ENCODE data around the gene SH2D1B.

SH2D1B gene

GRCh38 chr1:162373541-162374260 lies 38.2 kb downstream of the SH2D1B start:
- FAIRE-seq = no peak
- TF ChIP-seq POU2F2 (IDR thresholded peaks at IDR 0.05; ENCODE audit: low read depth, low read length) = no peak
- TF ChIP-seq POLR2A (IDR thresholded peaks at IDR 0.05; ENCODE audit: low read depth, low read length) = no peak
- TF ChIP-seq TAF1 (IDR thresholded peaks at IDR 0.05; ENCODE audit: low read depth, low read length) = no peak
- no peak for TF ChIP-seq PAX5 (IDR thresholded peaks at IDR 0.05; ENCODE audit: insufficient read depth, low read length, severe bottlenecking)
- no peak for TF ChIP-seq SPI1 (IDR thresholded peaks at IDR 0.05; ENCODE audit: low read depth, low read length)
- no peak for TF ChIP-seq POLR2AphosphoS5 (IDR thresholded peaks at IDR 0.05; ENCODE audit: low read depth, low read length)
- no peak for DNase-seq (ENCODE audit: insufficient read length, low spot score)

- DNase-seq (ENCODE audit: insufficient read length, low spot score) (no peak), FAIRE-seq (no peak)
- no peak for TF ChIP-seq POLR2AphosphoS5 (IDR thresholded peaks at IDR 0.05; ENCODE audit: low read depth, low read length)
- no peak for TF ChIP-seq POLR2A (IDR thresholded peaks at IDR 0.05; ENCODE audit: low read depth, low read length)
Measured at GRCh38 chr1:162373072-162373427, 38.9 kb downstream of the SH2D1B start.

DNA sequence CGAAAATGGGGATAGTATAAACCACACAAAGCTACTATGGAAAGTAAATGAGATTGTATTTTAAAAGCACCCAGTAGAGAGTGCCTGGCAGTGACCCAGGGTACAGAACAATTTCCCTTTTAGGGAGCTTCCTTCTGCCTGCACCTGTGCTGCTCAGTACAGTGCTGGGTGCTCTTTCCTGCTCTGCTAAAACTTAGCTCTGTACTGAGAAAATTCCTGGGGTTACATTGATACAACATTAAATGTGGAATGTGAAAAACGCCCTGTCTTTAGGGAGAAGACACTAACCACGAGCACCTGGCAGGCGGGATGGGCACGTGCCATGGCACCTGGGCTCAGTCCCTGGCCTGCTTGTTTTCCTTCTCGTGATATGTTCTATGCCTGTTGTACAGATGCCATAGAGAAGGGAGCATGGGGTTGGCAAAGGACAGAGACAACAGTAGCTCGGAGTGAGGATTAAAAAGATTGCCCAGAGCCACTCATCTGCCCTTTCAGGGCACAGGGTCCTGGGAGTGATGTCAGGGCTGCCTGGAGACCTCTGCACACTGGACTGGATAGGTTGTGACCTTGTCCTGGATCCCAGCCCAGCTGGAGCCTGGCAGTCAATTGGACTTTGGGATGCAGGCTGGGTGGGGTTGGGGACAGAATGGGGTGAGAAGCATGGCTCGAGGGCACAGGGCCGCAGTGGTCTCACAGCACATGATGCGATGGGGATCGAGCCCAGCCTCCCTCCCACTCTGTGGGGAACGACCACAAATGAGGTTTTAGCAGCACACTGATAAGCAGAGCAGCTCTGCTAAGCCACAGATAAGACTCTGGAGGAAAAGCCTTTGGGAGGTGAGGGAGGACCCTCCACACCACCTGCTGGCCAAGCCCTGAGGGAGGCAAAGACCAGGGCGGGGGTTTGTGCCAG lies 39.5 kb downstream of the SH2D1B start:
- TF ChIP-seq POLR2AphosphoS5 (IDR thresholded peaks at IDR 0.05; ENCODE audit: low read depth, low read length) (no peak), POLR2A (IDR thresholded peaks at IDR 0.05; ENCODE audit: low read depth, low read length) (no peak), POU2F2 (IDR thresholded peaks at IDR 0.05; ENCODE audit: low read depth, low read length) (no peak), PAX5 (IDR thresholded peaks at IDR 0.05; ENCODE audit: insufficient read depth, low read length, severe bottlenecking) (no peak), TAF1 (IDR thresholded peaks at IDR 0.05; ENCODE audit: low read depth, low read length) (no peak), SPI1 (IDR thresholded peaks at IDR 0.05; ENCODE audit: low read depth, low read length) (no peak)
- DNase-seq (ENCODE audit: insufficient read length, low spot score) (no peak), FAIRE-seq (no peak)

- no peak for FAIRE-seq
Measured at GRCh38 chr1:162371611-162372010, 40.3 kb downstream of the SH2D1B start.

GRCh38 chr1:162370721-162371120 lies 41.2 kb downstream of the SH2D1B start:
- DNase-seq (ENCODE audit: insufficient read length, low spot score) = no peak
- TF ChIP-seq SPI1 (IDR thresholded peaks at IDR 0.05; ENCODE audit: low read depth, low read length) (no peak), POU2F2 (IDR thresholded peaks at IDR 0.05; ENCODE audit: low read depth, low read length) (no peak), TAF1 (IDR thresholded peaks at IDR 0.05; ENCODE audit: low read depth, low read length) (no peak), PAX5 (IDR thresholded peaks at IDR 0.05; ENCODE audit: insufficient read depth, low read length, severe bottlenecking) (no peak), POLR2A (IDR thresholded peaks at IDR 0.05; ENCODE audit: low read depth, low read length) (no peak), POLR2AphosphoS5 (IDR thresholded peaks at IDR 0.05; ENCODE audit: low read depth, low read length) (no peak)
- no peak for FAIRE-seq

More at GRCh38 chr1:162371611-162372010, 40.3 kb downstream of the SH2D1B start:
- no peak for DNase-seq (ENCODE audit: insufficient read length, low spot score)
- TF ChIP-seq POLR2AphosphoS5 (IDR thresholded peaks at IDR 0.05; ENCODE audit: low read depth, low read length) = no peak
- TF ChIP-seq PAX5 (IDR thresholded peaks at IDR 0.05; ENCODE audit: insufficient read depth, low read length, severe bottlenecking) = no peak

- DNase-seq (ENCODE audit: insufficient read length, low spot score) (no peak), FAIRE-seq (no peak)
- no peak for TF ChIP-seq POU2F2 (IDR thresholded peaks at IDR 0.05; ENCODE audit: low read depth, low read length)
- TF ChIP-seq POLR2A (IDR thresholded peaks at IDR 0.05; ENCODE audit: low read depth, low read length) = no peak
- TF ChIP-seq SPI1 (IDR thresholded peaks at IDR 0.05; ENCODE audit: low read depth, low read length) = no peak
- TF ChIP-seq POLR2AphosphoS5 (IDR thresholded peaks at IDR 0.05; ENCODE audit: low read depth, low read length) = no peak
- TF ChIP-seq PAX5 (IDR thresholded peaks at IDR 0.05; ENCODE audit: insufficient read depth, low read length, severe bottlenecking) = no peak
- TF ChIP-seq TAF1 (IDR thresholded peaks at IDR 0.05; ENCODE audit: low read depth, low read length) = no peak
Measured at GRCh38 chr1:162370161-162370560, 41.8 kb downstream of the SH2D1B start.

- FAIRE-seq = no peak
- no peak for TF ChIP-seq POLR2A (IDR thresholded peaks at IDR 0.05; ENCODE audit: low read depth, low read length)
- TF ChIP-seq PAX5 (IDR thresholded peaks at IDR 0.05; ENCODE audit: insufficient read depth, low read length, severe bottlenecking) = no peak
- no peak for DNase-seq (ENCODE audit: insufficient read length, low spot score)
Measured at GRCh38 chr1:162369571-162369970, 42.4 kb downstream of the SH2D1B start.

DNA sequence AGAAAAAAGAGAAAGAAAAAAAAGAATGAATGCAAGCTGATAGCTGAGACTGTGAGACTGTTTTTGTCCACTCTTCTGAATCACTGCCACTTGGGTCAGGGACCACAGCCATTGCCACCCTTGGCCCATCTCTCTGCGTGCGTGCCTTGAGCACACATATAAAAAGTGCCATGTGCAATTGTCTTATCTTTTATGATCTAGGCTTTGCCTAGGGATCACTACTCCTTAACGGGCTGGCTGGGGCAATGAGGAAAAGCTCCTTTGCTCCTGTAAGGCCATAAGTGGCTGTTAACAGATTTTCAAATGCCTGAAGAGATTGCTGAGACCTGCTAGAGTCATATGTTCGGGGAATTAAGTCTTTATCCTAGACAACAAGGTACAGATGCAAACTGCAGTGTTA lies 43.5 kb downstream of the SH2D1B start:
- DNase-seq (ENCODE audit: insufficient read length, low spot score) (no peak), FAIRE-seq (no peak)
- TF ChIP-seq POU2F2 (IDR thresholded peaks at IDR 0.05; ENCODE audit: low read depth, low read length) = no peak
- no peak for TF ChIP-seq PAX5 (IDR thresholded peaks at IDR 0.05; ENCODE audit: insufficient read depth, low read length, severe bottlenecking)
- TF ChIP-seq POLR2AphosphoS5 (IDR thresholded peaks at IDR 0.05; ENCODE audit: low read depth, low read length) = no peak
- no peak for TF ChIP-seq POLR2A (IDR thresholded peaks at IDR 0.05; ENCODE audit: low read depth, low read length)
- no peak for TF ChIP-seq TAF1 (IDR thresholded peaks at IDR 0.05; ENCODE audit: low read depth, low read length)
- TF ChIP-seq SPI1 (IDR thresholded peaks at IDR 0.05; ENCODE audit: low read depth, low read length) = no peak

- TF ChIP-seq SPI1 (IDR thresholded peaks at IDR 0.05; ENCODE audit: low read depth, low read length) = no peak
- TF ChIP-seq PAX5 (IDR thresholded peaks at IDR 0.05; ENCODE audit: insufficient read depth, low read length, severe bottlenecking) = no peak
- TF ChIP-seq TAF1 (IDR thresholded peaks at IDR 0.05; ENCODE audit: low read depth, low read length) = no peak
- no peak for FAIRE-seq
- DNase-seq (ENCODE audit: insufficient read length, low spot score) = no peak
Measured at GRCh38 chr1:162367772-162368171, 44.2 kb downstream of the SH2D1B start.

- FAIRE-seq (no peak), DNase-seq (ENCODE audit: insufficient read length, low spot score) (no peak)
- TF ChIP-seq PAX5 (IDR thresholded peaks at IDR 0.05; ENCODE audit: insufficient read depth, low read length, severe bottlenecking) (no peak), TAF1 (IDR thresholded peaks at IDR 0.05; ENCODE audit: low read depth, low read length) (no peak), POU2F2 (IDR thresholded peaks at IDR 0.05; ENCODE audit: low read depth, low read length) (no peak), POLR2A (IDR thresholded peaks at IDR 0.05; ENCODE audit: low read depth, low read length) (no peak), SPI1 (IDR thresholded peaks at IDR 0.05; ENCODE audit: low read depth, low read length) (no peak), POLR2AphosphoS5 (IDR thresholded peaks at IDR 0.05; ENCODE audit: low read depth, low read length) (no peak)
Measured at GRCh38 chr1:162367073-162367472, 44.9 kb downstream of the SH2D1B start.

All from GM12891 (cell line).